CD4-positive, CD25-positive, alpha-beta regulatory T cell (primary cell): Measurements from ENCODE around the gene APOBEC3B. TPM values are rescaled to one million over a fixed set of nuclear protein-coding genes. Genes with fewer than 3 reads are reported as not detected.
A peak's percentile ranks its signal among the peaks of the same experiment; 100 is the strongest.

Source experiments
- ATAC-seq, 2 donors: fragments of 150-1000 bp; cut with Tn5 transposase; one replicate each; pipeline ENCODE4 v1.10.0; 2021; ENCODE audit warnings: low read depth in 2 of 2, moderate number of reproducible peaks in 2 of 2, moderate library complexity in 1 of 2
- DNase-seq, 3 donors: peaks; one replicate each; pipeline versions ENCODE4 v3.0.0 to v3.0.0-alpha.2; 2012 to 2022; ENCODE audit warnings: mixed read lengths in 1 of 3
- H3K27ac ChIP-seq: one replicate; pipeline ENCODE4 v1.7.0; 2013; ENCODE audit warnings: mild to moderate bottlenecking, low read length; ENCODE audit not compliant: insufficient read depth, poor library complexity, severe bottlenecking
- H3K27me3 ChIP-seq: one replicate; pipeline ENCODE4 v1.7.0; 2013; ENCODE audit warnings: low read length; ENCODE audit not compliant: control insufficient read depth, insufficient read depth
- H3K36me3 ChIP-seq: one replicate; pipeline ENCODE4 v1.7.0; 2013; ENCODE audit warnings: mild to moderate bottlenecking, low read length, moderate library complexity; ENCODE audit not compliant: control insufficient read depth, insufficient read depth
- H3K4me1 ChIP-seq: 2 replicates; pipeline ENCODE4 v1.7.0; 2013; ENCODE audit warnings: mild to moderate bottlenecking, low read length; ENCODE audit not compliant: insufficient read depth, control insufficient read depth, poor library complexity, severe bottlenecking
- H3K4me3 ChIP-seq: one replicate; pipeline ENCODE4 v1.7.0; 2013; ENCODE audit warnings: low read depth, mild to moderate bottlenecking, low read length, moderate library complexity
- H3K9me3 ChIP-seq, 2 experiments: 1 replicate in 1 of 2; 2 replicates in 1 of 2; pipeline ENCODE4 v1.7.0; 2013; ENCODE audit warnings: low read length in 2 of 2, mild to moderate bottlenecking in 1 of 2, moderate library complexity in 1 of 2; ENCODE audit not compliant: control insufficient read depth in 2 of 2
- H3K27ac Mint-ChIP-seq, 3 donors: one replicate each; pipeline ENCODE4 v1.8.0; 2020 to 2022; ENCODE audit warnings: mild to moderate bottlenecking in 3 of 3, mixed read lengths in 3 of 3, moderate library complexity in 2 of 3
- H3K27me3 Mint-ChIP-seq: one replicate; pipeline ENCODE4 v1.8.0; 2022; ENCODE audit warnings: mild to moderate bottlenecking, mixed read lengths
- H3K36me3 Mint-ChIP-seq: one replicate; pipeline ENCODE4 v1.8.0; 2020; ENCODE audit warnings: mixed read lengths
- H3K4me1 Mint-ChIP-seq, 4 donors: one replicate each; pipeline ENCODE4 v1.8.0; 2020 to 2022; ENCODE audit warnings: mixed read lengths in 4 of 4, mild to moderate bottlenecking in 1 of 4
- H3K4me3 Mint-ChIP-seq, 4 donors: one replicate each; pipeline ENCODE4 v1.8.0; 2020 to 2022; ENCODE audit warnings: mild to moderate bottlenecking in 4 of 4, mixed read lengths in 4 of 4, moderate library complexity in 3 of 4
- H3K9me3 Mint-ChIP-seq, 7 donors: one replicate each; pipeline ENCODE4 v1.8.0; 2020 to 2022; ENCODE audit warnings: mixed read lengths in 7 of 7, mild to moderate bottlenecking in 3 of 7, moderate library complexity in 2 of 7
- polyA plus RNA-seq, 4 donors: library from polyadenylated mRNA; unstranded; fragments of 300-500 nt; fragmentation: Illumina TruSeq; gene quantifications; one replicate each; pipeline ENCODE4 v1.2.3, GENCODE V29; 2021
- total RNA-seq: library from RNA; stranded (reverse); gene quantifications from one replicate; pipeline ENCODE4 v1.2.3, GENCODE V29; 2022

APOBEC3B gene
- total and polyA plus RNA-seq, 5 donors from 2014 or later = 0.17 to 2.1 (median 1.4) TPM

GRCh38 chr22:38964306-38964705, 17.8 kb upstream of the APOBEC3B start:
- H3K36me3 Mint-ChIP-seq = no peaks in the 10 kb centered on the region
- no peaks in the 10 kb centered on the region for H3K27me3 ChIP-seq
- H3K9me3 ChIP-seq = no peaks in the 10 kb centered on the region
- ATAC-seq (no peak), DNase-seq (no peak)
- no peaks in the 10 kb centered on the region for H3K36me3 ChIP-seq
- H3K27ac Mint-ChIP-seq = no peak overlapping the region
- H3K9me3 Mint-ChIP-seq = no peaks in the 10 kb centered on the region
- H3K27me3 Mint-ChIP-seq = peaks cover 10% of the 10 kb centered on the region
- H3K27ac ChIP-seq = no peak overlapping the region
- H3K4me1 ChIP-seq = no peaks in the 10 kb centered on the region
- no peak overlapping the region for H3K4me3 Mint-ChIP-seq
- no peak overlapping the region for H3K4me3 ChIP-seq
- peaks cover 0 to 3% (median 1%) of the 10 kb centered on the region in 4 donors for H3K4me1 Mint-ChIP-seq

GRCh38 chr22:38964989-38965388, 17.2 kb upstream of the APOBEC3B start:
- H3K36me3 Mint-ChIP-seq = no peaks in the 10 kb centered on the region
- no peak overlapping the region for H3K27ac ChIP-seq
- no peaks in the 10 kb centered on the region for H3K9me3 ChIP-seq
- no peak overlapping the region for H3K27ac Mint-ChIP-seq
- no peak for DNase-seq
- peaks cover 0 to 3% (median 1%) of the 10 kb centered on the region in 4 donors for H3K4me1 Mint-ChIP-seq
- H3K4me3 ChIP-seq = no peak overlapping the region
- H3K36me3 ChIP-seq = no peaks in the 10 kb centered on the region
- H3K27me3 ChIP-seq = no peaks in the 10 kb centered on the region
- H3K4me3 Mint-ChIP-seq = no peak overlapping the region
- no peaks in the 10 kb centered on the region for H3K4me1 ChIP-seq
- ATAC-seq = no peak
- H3K9me3 Mint-ChIP-seq = no peaks in the 10 kb centered on the region
- H3K27me3 Mint-ChIP-seq = peaks cover 14% of the 10 kb centered on the region

- no peaks in the 10 kb centered on the region for H3K36me3 ChIP-seq
- H3K27me3 Mint-ChIP-seq = peaks cover 22% of the 10 kb centered on the region
- no peaks in the 10 kb centered on the region for H3K27me3 ChIP-seq
- no peak overlapping the region for H3K27ac Mint-ChIP-seq
- H3K9me3 ChIP-seq = no peaks in the 10 kb centered on the region
- no peaks in the 10 kb centered on the region for H3K4me1 ChIP-seq
- DNase-seq (no peak), ATAC-seq (no peak)
- no peak overlapping the region for H3K4me3 ChIP-seq
- H3K4me3 Mint-ChIP-seq = no peak overlapping the region
- peaks cover 0 to 3% (median 1%) of the 10 kb centered on the region in 4 donors for H3K4me1 Mint-ChIP-seq
- no peaks in the 10 kb centered on the region for H3K9me3 Mint-ChIP-seq
- H3K36me3 Mint-ChIP-seq = no peaks in the 10 kb centered on the region
- H3K27ac ChIP-seq = no peak overlapping the region
Observed at GRCh38 chr22:38965614-38966379, 16.4 kb upstream of the APOBEC3B start.

GRCh38 chr22:38966380-38966702, 15.8 kb upstream of the APOBEC3B start:
- H3K27me3 Mint-ChIP-seq = peaks cover 23% of the 10 kb centered on the region
- Histone ChIP-seq H3K4me1 (no peaks in the 10 kb centered on the region), H3K4me3 (no peak overlapping the region), H3K27ac (no peak overlapping the region), H3K27me3 (no peaks in the 10 kb centered on the region), H3K9me3 (no peaks in the 10 kb centered on the region), H3K36me3 (no peaks in the 10 kb centered on the region)
- H3K4me1 Mint-ChIP-seq = peaks cover 0 to 3% (median 1%) of the 10 kb centered on the region in 4 donors
- no peaks in the 10 kb centered on the region for H3K36me3 Mint-ChIP-seq
- no peaks in the 10 kb centered on the region for H3K9me3 Mint-ChIP-seq
- H3K27ac Mint-ChIP-seq = no peak overlapping the region
- no peak overlapping the region for H3K4me3 Mint-ChIP-seq
- DNase-seq = no peak
- ATAC-seq = no peak

- H3K9me3 ChIP-seq = no peaks in the 10 kb centered on the region
- Mint-ChIP-seq H3K4me3 (no peak overlapping the region), H3K27ac (no peak overlapping the region), H3K9me3 (no peaks in the 10 kb centered on the region), H3K4me1 (peaks cover 0 to 3% (median 1%) of the 10 kb centered on the region in 4 donors), H3K36me3 (no peaks in the 10 kb centered on the region), H3K27me3 (peaks cover 23% of the 10 kb centered on the region)
- ATAC-seq = no peak
- H3K36me3 ChIP-seq = no peaks in the 10 kb centered on the region
- no peaks in the 10 kb centered on the region for H3K27me3 ChIP-seq
- DNase-seq = no peak
- H3K4me1 ChIP-seq = no peaks in the 10 kb centered on the region
- no peak overlapping the region for H3K27ac ChIP-seq
- no peak overlapping the region for H3K4me3 ChIP-seq
Observed at GRCh38 chr22:38966942-38967341, 15.2 kb upstream of the APOBEC3B start.

- Mint-ChIP-seq H3K9me3 (no peaks in the 10 kb centered on the region), H3K27me3 (peaks cover 27% of the 10 kb centered on the region), H3K27ac (no peak overlapping the region), H3K36me3 (no peaks in the 10 kb centered on the region), H3K4me3 (no peak overlapping the region), H3K4me1 (peaks cover 0 to 3% (median 1%) of the 10 kb centered on the region in 4 donors)
- H3K4me1 ChIP-seq = no peaks in the 10 kb centered on the region
- no peaks in the 10 kb centered on the region for H3K36me3 ChIP-seq
- no peaks in the 10 kb centered on the region for H3K27me3 ChIP-seq
- no peak overlapping the region for H3K4me3 ChIP-seq
- H3K9me3 ChIP-seq = no peaks in the 10 kb centered on the region
- H3K27ac ChIP-seq = no peak overlapping the region
- ATAC-seq (peak; percentile 25 to 43), DNase-seq (no peak)
Observed at GRCh38 chr22:38967451-38968450, 14.4 kb upstream of the APOBEC3B start.

- Histone ChIP-seq H3K4me3 (no peak overlapping the region), H3K9me3 (no peaks in the 10 kb centered on the region), H3K4me1 (no peaks in the 10 kb centered on the region), H3K27ac (no peak overlapping the region), H3K27me3 (no peaks in the 10 kb centered on the region), H3K36me3 (no peaks in the 10 kb centered on the region)
- Mint-ChIP-seq H3K36me3 (no peaks in the 10 kb centered on the region), H3K4me1 (peaks cover 0 to 5% (median 4%) of the 10 kb centered on the region in 4 donors), H3K9me3 (no peaks in the 10 kb centered on the region), H3K27ac (no peak overlapping the region), H3K27me3 (peaks cover 37% of the 10 kb centered on the region), H3K4me3 (no peak overlapping the region)
- no peak for DNase-seq
- no peak for ATAC-seq
Observed at GRCh38 chr22:38968801-38969200, 13.3 kb upstream of the APOBEC3B start.
